ENCODE results near the gene CDK17.
A peak's percentile ranks its signal among the peaks of the same experiment; 100 is the strongest.

The CDK17 gene

GRCh38 chr12:96305665-96306064, 94.6 kb downstream of the CDK17 start:
- Histone ChIP-seq H2BK15ac (ENCODE audit: low read depth, poor library complexity, severe bottlenecking) (no peak overlapping the region), H3K36me3 (ENCODE audit: control insufficient read depth in 1 of 2, insufficient read depth in 2 of 2, low read depth in 1 of 2, low read length in 2 of 2) (peaks cover 9 to 45% of the 10 kb centered on the region in 2 experiments), H2AFZ (ENCODE audit: low read depth, low read length) (no peak overlapping the region), H4K8ac (ENCODE audit: low read length) (no peak overlapping the region), H3K23ac (ENCODE audit: low read length in 2 of 2) (no peak overlapping the region), H3K18ac (ENCODE audit: low read depth in 1 of 2, low read length in 2 of 2) (no peak overlapping the region), H3K79me1 (replicated peaks; ENCODE audit: low read length, poor library complexity, severe bottlenecking) (peaks cover 7% of the 10 kb centered on the region), H3K4me3 (ENCODE audit: insufficient read depth in 1 of 2, low read depth in 1 of 2, low read length in 2 of 2) (no peak overlapping the region), H3K9me3 (ENCODE audit: control insufficient read depth, low read length) (no peaks in the 10 kb centered on the region), H2BK12ac (ENCODE audit: low read length in 2 of 2) (no peak overlapping the region), H3K4me1 (ENCODE audit: control insufficient read depth, insufficient read depth, low read depth, low read length) (no peaks in the 10 kb centered on the region), H3K27ac (ENCODE audit: low read length, poor library complexity, severe bottlenecking) (no peak overlapping the region), H2AK5ac (ENCODE audit: low read length, severe bottlenecking) (no peak overlapping the region), H2BK120ac (ENCODE audit: low read depth, low read length) (no peak overlapping the region), H3K4ac (ENCODE audit: low read depth in 1 of 2, low read length in 2 of 2) (no peak overlapping the region), H4K91ac (ENCODE audit: low read length) (no peak overlapping the region), H3K4me2 (ENCODE audit: low read length, poor library complexity, severe bottlenecking) (no peak overlapping the region), H3K27me3 (ENCODE audit: control insufficient read depth in 1 of 2, insufficient read depth in 1 of 2, low read length in 2 of 2) (no peaks in the 10 kb centered on the region), H2BK5ac (ENCODE audit: low read depth, low read length, poor library complexity, severe bottlenecking) (no peak overlapping the region), H3K9ac (ENCODE audit: low read length) (no peak overlapping the region), H3K14ac (ENCODE audit: low read length in 2 of 2) (no peak overlapping the region)
- WGBS: 93% methylated on average over 2 of the region's 3 CpGs
- no peak for DNase-seq

- no peak overlapping the region for H4K8ac ChIP-seq (ENCODE audit: low read length)
- H4K91ac ChIP-seq (ENCODE audit: low read length): no peak overlapping the region
- peaks cover 7% of the 10 kb centered on the region for H3K79me1 ChIP-seq (replicated peaks; ENCODE audit: low read length, poor library complexity, severe bottlenecking)
- no peak overlapping the region for H3K4me3 ChIP-seq (ENCODE audit: insufficient read depth in 1 of 2, low read depth in 1 of 2, low read length in 2 of 2)
- no peaks in the 10 kb centered on the region for H3K27me3 ChIP-seq (ENCODE audit: control insufficient read depth in 1 of 2, insufficient read depth in 1 of 2, low read length in 2 of 2)
- peak; percentile 7 for DNase-seq
- no peak overlapping the region for H2BK5ac ChIP-seq (ENCODE audit: low read depth, low read length, poor library complexity, severe bottlenecking)
- peaks cover 1% of the 10 kb centered on the region for H3K4me1 ChIP-seq (ENCODE audit: control insufficient read depth, insufficient read depth, low read depth, low read length)
- no peak overlapping the region for H3K18ac ChIP-seq (ENCODE audit: low read depth in 1 of 2, low read length in 2 of 2)
- H2AFZ ChIP-seq (ENCODE audit: low read depth, low read length): no peak overlapping the region
- H3K23ac ChIP-seq (ENCODE audit: low read length in 2 of 2): no peak overlapping the region
- H2BK120ac ChIP-seq (ENCODE audit: low read depth, low read length): no peak overlapping the region
- H3K9me3 ChIP-seq (ENCODE audit: control insufficient read depth, low read length): no peaks in the 10 kb centered on the region
- H3K4ac ChIP-seq (ENCODE audit: low read depth in 1 of 2, low read length in 2 of 2): no peak overlapping the region
- no peak overlapping the region for H2BK15ac ChIP-seq (ENCODE audit: low read depth, poor library complexity, severe bottlenecking)
- H3K14ac ChIP-seq (ENCODE audit: low read length in 2 of 2): no peak overlapping the region
- no peak overlapping the region for H2BK12ac ChIP-seq (ENCODE audit: low read length in 2 of 2)
- H2AK5ac ChIP-seq (ENCODE audit: low read length, severe bottlenecking): no peak overlapping the region
- no peak overlapping the region for H3K27ac ChIP-seq (ENCODE audit: low read length, poor library complexity, severe bottlenecking)
- H3K36me3 ChIP-seq (ENCODE audit: control insufficient read depth in 1 of 2, insufficient read depth in 2 of 2, low read depth in 1 of 2, low read length in 2 of 2): peaks cover 12 to 53% of the 10 kb centered on the region in 2 experiments
- no peak overlapping the region for H3K9ac ChIP-seq (ENCODE audit: low read length)
- no peak overlapping the region for H3K4me2 ChIP-seq (ENCODE audit: low read length, poor library complexity, severe bottlenecking)
These were observed 96.6 kb downstream of the CDK17 start for GRCh38 chr12:96303653-96304052.

GRCh38 chr12:96302687-96303310, 97.4 kb downstream of the CDK17 start:
- no peak overlapping the region for H3K4me3 ChIP-seq (ENCODE audit: insufficient read depth in 1 of 2, low read depth in 1 of 2, low read length in 2 of 2)
- H3K27me3 ChIP-seq (ENCODE audit: control insufficient read depth in 1 of 2, insufficient read depth in 1 of 2, low read length in 2 of 2): no peaks in the 10 kb centered on the region
- no peak for DNase-seq
- no peak overlapping the region for H4K91ac ChIP-seq (ENCODE audit: low read length)
- no peak overlapping the region for H2AFZ ChIP-seq (ENCODE audit: low read depth, low read length)
- H2BK15ac ChIP-seq (ENCODE audit: low read depth, poor library complexity, severe bottlenecking): no peak overlapping the region
- no peak overlapping the region for H3K4me2 ChIP-seq (ENCODE audit: low read length, poor library complexity, severe bottlenecking)
- no peak overlapping the region for H3K23ac ChIP-seq (ENCODE audit: low read length in 2 of 2)
- no peak overlapping the region for H2BK5ac ChIP-seq (ENCODE audit: low read depth, low read length, poor library complexity, severe bottlenecking)
- peaks cover 7% of the 10 kb centered on the region for H3K79me1 ChIP-seq (replicated peaks; ENCODE audit: low read length, poor library complexity, severe bottlenecking)
- H4K8ac ChIP-seq (ENCODE audit: low read length): no peak overlapping the region
- WGBS: 100% methylated on average over 1 of the region's 2 CpGs
- H2BK120ac ChIP-seq (ENCODE audit: low read depth, low read length): no peak overlapping the region
- no peak overlapping the region for H3K18ac ChIP-seq (ENCODE audit: low read depth in 1 of 2, low read length in 2 of 2)
- peaks cover 1% of the 10 kb centered on the region for H3K4me1 ChIP-seq (ENCODE audit: control insufficient read depth, insufficient read depth, low read depth, low read length)
- no peak overlapping the region for H2BK12ac ChIP-seq (ENCODE audit: low read length in 2 of 2)
- no peak overlapping the region for H3K14ac ChIP-seq (ENCODE audit: low read length in 2 of 2)
- no peak overlapping the region for H3K9ac ChIP-seq (ENCODE audit: low read length)
- no peak overlapping the region for H3K27ac ChIP-seq (ENCODE audit: low read length, poor library complexity, severe bottlenecking)
- no peaks in the 10 kb centered on the region for H3K9me3 ChIP-seq (ENCODE audit: control insufficient read depth, low read length)
- no peak overlapping the region for H2AK5ac ChIP-seq (ENCODE audit: low read length, severe bottlenecking)
- peaks cover 9 to 58% of the 10 kb centered on the region in 2 experiments for H3K36me3 ChIP-seq (ENCODE audit: control insufficient read depth in 1 of 2, insufficient read depth in 2 of 2, low read depth in 1 of 2, low read length in 2 of 2)
- H3K4ac ChIP-seq (ENCODE audit: low read depth in 1 of 2, low read length in 2 of 2): no peak overlapping the region

DNA sequence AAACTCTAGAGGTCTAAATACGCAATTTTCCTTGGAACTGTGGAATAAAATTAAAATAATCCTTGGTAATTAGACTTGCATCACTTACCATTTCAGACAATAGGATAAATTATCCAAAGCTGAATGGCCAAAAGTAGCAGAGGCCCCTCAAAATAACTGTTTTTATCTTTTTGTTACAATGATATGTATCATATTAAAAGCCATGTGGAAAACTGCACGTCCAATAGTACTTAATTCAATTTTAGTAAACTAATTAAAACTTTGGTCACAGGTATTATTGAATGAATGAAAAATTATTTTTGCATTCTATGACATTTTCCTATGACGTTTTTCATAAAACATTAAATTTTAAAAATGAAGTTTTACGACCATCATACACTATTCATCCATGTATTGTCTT, 98.5 kb downstream of the CDK17 start:
- Histone ChIP-seq H4K91ac (ENCODE audit: low read length) (no peak overlapping the region), H2AK5ac (ENCODE audit: low read length, severe bottlenecking) (no peak overlapping the region), H4K8ac (ENCODE audit: low read length) (no peak overlapping the region), H3K9me3 (ENCODE audit: control insufficient read depth, low read length) (no peaks in the 10 kb centered on the region), H3K18ac (ENCODE audit: low read depth in 1 of 2, low read length in 2 of 2) (no peak overlapping the region), H2BK5ac (ENCODE audit: low read depth, low read length, poor library complexity, severe bottlenecking) (no peak overlapping the region), H3K4me1 (ENCODE audit: control insufficient read depth, insufficient read depth, low read depth, low read length) (peaks cover 1% of the 10 kb centered on the region), H3K79me1 (replicated peaks; ENCODE audit: low read length, poor library complexity, severe bottlenecking) (peaks cover 7% of the 10 kb centered on the region), H3K4me2 (ENCODE audit: low read length, poor library complexity, severe bottlenecking) (no peak overlapping the region), H3K27ac (ENCODE audit: low read length, poor library complexity, severe bottlenecking) (no peak overlapping the region), H3K36me3 (ENCODE audit: control insufficient read depth in 1 of 2, insufficient read depth in 2 of 2, low read depth in 1 of 2, low read length in 2 of 2) (peaks cover 7 to 63% of the 10 kb centered on the region in 2 experiments), H2BK12ac (ENCODE audit: low read length in 2 of 2) (no peak overlapping the region), H3K14ac (ENCODE audit: low read length in 2 of 2) (no peak overlapping the region), H2BK120ac (ENCODE audit: low read depth, low read length) (no peak overlapping the region), H3K9ac (ENCODE audit: low read length) (no peak overlapping the region), H3K23ac (ENCODE audit: low read length in 2 of 2) (no peak overlapping the region), H3K4ac (ENCODE audit: low read depth in 1 of 2, low read length in 2 of 2) (no peak overlapping the region), H3K4me3 (ENCODE audit: insufficient read depth in 1 of 2, low read depth in 1 of 2, low read length in 2 of 2) (no peak overlapping the region), H2BK15ac (ENCODE audit: low read depth, poor library complexity, severe bottlenecking) (no peak overlapping the region), H3K27me3 (ENCODE audit: control insufficient read depth in 1 of 2, insufficient read depth in 1 of 2, low read length in 2 of 2) (no peaks in the 10 kb centered on the region), H2AFZ (ENCODE audit: low read depth, low read length) (no peak overlapping the region)
- 100% methylated on average over 1 of the region's 4 CpGs for WGBS
- DNase-seq: no peak
